ENCODE measurements around the gene POU3F4. TPM values are rescaled to one million over a fixed set of nuclear protein-coding genes. Genes with fewer than 3 reads are reported as not detected.

Gene POU3F4
- total and polyA plus RNA-seq, 3 donors from 2014 or later = not detected

DNA sequence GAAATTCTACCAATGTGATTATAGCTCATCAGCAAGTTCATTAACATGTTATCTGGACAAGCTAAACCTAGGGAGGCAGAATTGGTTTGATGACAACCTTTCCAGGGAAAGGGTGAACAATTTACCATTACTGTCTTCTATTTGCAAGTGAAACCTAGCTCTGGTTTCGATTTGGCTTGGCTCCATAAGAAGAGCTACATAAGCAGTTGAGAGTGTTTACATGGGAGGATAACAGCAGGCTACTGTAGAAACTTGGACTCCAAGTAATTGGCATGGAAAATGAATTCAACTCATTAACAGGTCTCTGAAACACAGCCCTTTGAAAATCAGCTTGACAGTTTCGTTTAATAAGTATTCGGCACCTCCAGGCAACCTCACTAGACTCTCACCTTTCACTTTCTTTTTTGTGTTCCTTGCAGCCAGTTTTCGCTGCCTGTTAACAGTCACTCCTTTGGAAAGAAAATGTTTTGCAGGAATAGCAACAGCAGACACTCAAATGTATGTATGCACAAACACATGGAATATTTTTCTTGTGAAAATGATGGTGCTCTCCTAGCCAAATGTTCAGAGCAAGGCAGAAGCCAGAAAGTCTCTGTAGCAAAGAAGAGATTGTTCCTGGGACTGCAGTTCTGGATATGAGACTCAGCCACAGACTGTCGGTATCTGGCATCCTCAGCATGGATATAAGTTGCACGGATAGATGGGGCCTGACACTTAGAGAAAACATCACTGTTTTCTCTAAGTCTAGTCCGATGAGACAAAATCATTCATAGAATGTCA is 27.5 kb downstream of the POU3F4 start:
- no peaks in the 10 kb centered on the region for H3K27me3 ChIP-seq
- 50 to 67% methylated on average over 6 to 7 of the region's 7 CpGs for WGBS, 2 donors
- TF ChIP-seq POLR2A (IDR thresholded peaks at IDR 0.05) (no peak), CTCF (IDR thresholded peaks at IDR 0.05) (no peak)
- H3K36me3 ChIP-seq (ENCODE audit: low read depth, missing control alignments) = no peaks in the 10 kb centered on the region
- H3K9me3 ChIP-seq = no peaks in the 10 kb centered on the region
- intact Hi-C loops (cut with DNase I; ENCODE audit: low total_unique reads) = no loop called here
- H3K4me3 ChIP-seq = no peak overlapping the region
- H3K4me1 ChIP-seq = no peaks in the 10 kb centered on the region
- no peak for DNase-seq
- no peak overlapping the region for H3K27ac ChIP-seq

Data from testis (tissue), 3 donors.